ENCODE results near the gene GRK3. TPM values are rescaled to one million over a fixed set of nuclear protein-coding genes. Genes with fewer than 3 reads are reported as not detected.

Gene GRK3
- total and polyA plus RNA-seq, 10 of the 15 experiments (the other 5 are each of a cell fraction or from before 2014, with no cell fraction given): 3.1 to 35.1 (median 14.7) TPM

DNA sequence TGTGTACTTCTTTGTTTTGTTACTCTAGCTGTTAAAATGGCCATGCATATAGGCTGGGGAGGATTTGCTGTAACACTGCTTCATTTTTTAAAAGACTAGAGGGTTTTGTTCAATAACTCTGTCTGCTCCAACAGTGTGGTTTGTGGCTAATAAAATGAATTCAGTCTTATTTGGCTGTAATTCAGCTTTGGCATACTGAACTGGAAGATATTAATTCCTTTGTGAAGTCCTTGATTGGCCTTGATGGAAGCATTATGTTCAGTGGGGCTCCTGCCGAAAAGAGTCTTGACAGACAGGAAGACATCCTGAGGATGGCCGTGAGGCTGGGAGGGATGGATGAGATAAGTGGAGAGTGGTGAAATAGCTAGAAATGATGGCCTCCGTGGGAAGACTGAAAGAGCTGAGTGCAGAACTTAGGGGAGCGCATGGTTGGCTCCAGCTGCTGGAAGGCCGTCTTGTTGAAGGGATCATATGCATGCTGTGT lies 132.7 kb downstream of the GRK3 start:
- no peak for ATAC-seq
- no TSS peak for BruUV-seq (replicated peaks)

More for the DNA sequence above, 132.7 kb downstream of the GRK3 start:
- ChIA-PET SMC1A (ENCODE audit: uncharacterized antibody, unreplicated experiment) (interaction anchor here (1.5 to 2.4 kb wide), 3 partner anchors 8 to 153 kb away, joined by 3 to 5 read pairs (median 5); no protein-coding TSS in a partner anchor), RAD21 (ENCODE audit: unreplicated experiment) (interaction anchor here (0.7 to 6.3 kb wide), 3 partner anchors 38 to 153 kb away, joined by 3 to 57 read pairs (median 6); no protein-coding TSS in a partner anchor), POLR2A (no interaction called here), CTCF (interaction anchor here (1.1 to 2.5 kb wide), 4 partner anchors 12 to 153 kb away, joined by 3 to 13 read pairs (median 5); no protein-coding TSS in a partner anchor)
- Histone ChIP-seq H2AFZ (ENCODE audit: control insufficient read depth, low read depth, low read length) (no peak overlapping the region), H3K79me2 (ENCODE audit: control insufficient read depth, insufficient read depth, low read length) (no peaks in the 10 kb centered on the region), H3K27me3 (replicated peaks in 1 of 2; ENCODE audit: control insufficient read depth in 2 of 2, insufficient read depth in 2 of 2, low read length in 1 of 2) (no peaks in the 10 kb centered on the region), H3K4me2 (ENCODE audit: control insufficient read depth, insufficient read depth) (no peak overlapping the region), H4K20me1 (ENCODE audit: control insufficient read depth, insufficient read depth) (no peaks in the 10 kb centered on the region), H3K36me3 (ENCODE audit: control insufficient read depth in 2 of 2, insufficient read depth in 2 of 2, low read length in 1 of 2) (peaks cover 0 to 14% of the 10 kb centered on the region in 2 experiments; a peak in 3 of 4 replicates), H3K4me1 (ENCODE audit: control insufficient read depth, insufficient read depth, low read length) (peaks cover 2% of the 10 kb centered on the region; the same call in 1 of the 2 replicates), H3K4me3 (no peak overlapping the region), H3K9ac (ENCODE audit: control insufficient read depth, insufficient read depth, low read length) (no peak overlapping the region), H3K27ac (ENCODE audit: control insufficient read depth, insufficient read depth) (no peak overlapping the region), H3K9me3 (replicated peaks; ENCODE audit: control insufficient read depth, insufficient read depth, low read length) (no peaks in the 10 kb centered on the region)
- TF ChIP-seq, protein P1, sequence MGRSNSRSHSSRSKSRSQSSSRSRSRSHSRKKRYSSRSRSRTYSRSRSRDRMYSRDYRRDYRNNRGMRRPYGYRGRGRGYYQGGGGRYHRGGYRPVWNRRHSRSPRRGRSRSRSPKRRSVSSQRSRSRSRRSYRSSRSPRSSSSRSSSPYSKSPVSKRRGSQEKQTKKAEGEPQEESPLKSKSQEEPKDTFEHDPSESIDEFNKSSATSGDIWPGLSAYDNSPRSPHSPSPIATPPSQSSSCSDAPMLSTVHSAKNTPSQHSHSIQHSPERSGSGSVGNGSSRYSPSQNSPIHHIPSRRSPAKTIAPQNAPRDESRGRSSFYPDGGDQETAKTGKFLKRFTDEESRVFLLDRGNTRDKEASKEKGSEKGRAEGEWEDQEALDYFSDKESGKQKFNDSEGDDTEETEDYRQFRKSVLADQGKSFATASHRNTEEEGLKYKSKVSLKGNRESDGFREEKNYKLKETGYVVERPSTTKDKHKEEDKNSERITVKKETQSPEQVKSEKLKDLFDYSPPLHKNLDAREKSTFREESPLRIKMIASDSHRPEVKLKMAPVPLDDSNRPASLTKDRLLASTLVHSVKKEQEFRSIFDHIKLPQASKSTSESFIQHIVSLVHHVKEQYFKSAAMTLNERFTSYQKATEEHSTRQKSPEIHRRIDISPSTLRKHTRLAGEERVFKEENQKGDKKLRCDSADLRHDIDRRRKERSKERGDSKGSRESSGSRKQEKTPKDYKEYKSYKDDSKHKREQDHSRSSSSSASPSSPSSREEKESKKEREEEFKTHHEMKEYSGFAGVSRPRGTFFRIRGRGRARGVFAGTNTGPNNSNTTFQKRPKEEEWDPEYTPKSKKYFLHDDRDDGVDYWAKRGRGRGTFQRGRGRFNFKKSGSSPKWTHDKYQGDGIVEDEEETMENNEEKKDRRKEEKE (IDR thresholded peaks at IDR 0.05): no peak
- TF ChIP-seq MYC (IDR thresholded peaks at IDR 0.05; ENCODE audit: insufficient read depth, insufficient read length, insufficient replicate concordance, low read length, severe bottlenecking): no peak
- TF ChIP-seq, protein P2, sequence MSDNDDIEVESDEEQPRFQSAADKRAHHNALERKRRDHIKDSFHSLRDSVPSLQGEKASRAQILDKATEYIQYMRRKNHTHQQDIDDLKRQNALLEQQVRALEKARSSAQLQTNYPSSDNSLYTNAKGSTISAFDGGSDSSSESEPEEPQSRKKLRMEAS (IDR thresholded peaks at IDR 0.05; ENCODE audit: low read depth, low read length): no peak
- TF ChIP-seq, protein P3, sequence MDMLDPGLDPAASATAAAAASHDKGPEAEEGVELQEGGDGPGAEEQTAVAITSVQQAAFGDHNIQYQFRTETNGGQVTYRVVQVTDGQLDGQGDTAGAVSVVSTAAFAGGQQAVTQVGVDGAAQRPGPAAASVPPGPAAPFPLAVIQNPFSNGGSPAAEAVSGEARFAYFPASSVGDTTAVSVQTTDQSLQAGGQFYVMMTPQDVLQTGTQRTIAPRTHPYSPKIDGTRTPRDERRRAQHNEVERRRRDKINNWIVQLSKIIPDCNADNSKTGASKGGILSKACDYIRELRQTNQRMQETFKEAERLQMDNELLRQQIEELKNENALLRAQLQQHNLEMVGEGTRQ (IDR thresholded peaks at IDR 0.05; ENCODE audit: borderline replicate concordance, low read depth, low read length): no peak
- TF ChIP-seq, protein P4, sequence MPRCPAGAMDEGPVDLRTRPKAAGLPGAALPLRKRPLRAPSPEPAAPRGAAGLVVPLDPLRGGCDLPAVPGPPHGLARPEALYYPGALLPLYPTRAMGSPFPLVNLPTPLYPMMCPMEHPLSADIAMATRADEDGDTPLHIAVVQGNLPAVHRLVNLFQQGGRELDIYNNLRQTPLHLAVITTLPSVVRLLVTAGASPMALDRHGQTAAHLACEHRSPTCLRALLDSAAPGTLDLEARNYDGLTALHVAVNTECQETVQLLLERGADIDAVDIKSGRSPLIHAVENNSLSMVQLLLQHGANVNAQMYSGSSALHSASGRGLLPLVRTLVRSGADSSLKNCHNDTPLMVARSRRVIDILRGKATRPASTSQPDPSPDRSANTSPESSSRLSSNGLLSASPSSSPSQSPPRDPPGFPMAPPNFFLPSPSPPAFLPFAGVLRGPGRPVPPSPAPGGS (IDR thresholded peaks at IDR 0.05; ENCODE audit: borderline replicate concordance, insufficient read depth, low read depth, low read length, poor library complexity, severe bottlenecking): no peak
- TF ChIP-seq RUNX3 (IDR thresholded peaks at IDR 0.05; ENCODE audit: low read length): no peak
- no peak for TF ChIP-seq RB1 (IDR thresholded peaks at IDR 0.05; ENCODE audit: borderline replicate concordance)
- no peak for TF ChIP-seq BACH1 (IDR thresholded peaks at IDR 0.05; ENCODE audit: borderline replicate concordance)
- TF ChIP-seq NR2C1 (IDR thresholded peaks at IDR 0.05): no peak
- no peak for TF ChIP-seq ESRRA (IDR thresholded peaks at IDR 0.05; ENCODE audit: low read length)
- TF ChIP-seq ZNF622 (IDR thresholded peaks at IDR 0.05): no peak
- over 99% methylated on average over 5 of the region's 5 CpGs for WGBS (ENCODE audit: insufficient coverage, insufficient replicate concordance, low lambda C conversion rate, missing lambda C conversion rate)
- FAIRE-seq: no peak
- intact Hi-C loops (cut with micrococcal nuclease; ENCODE audit: unreplicated experiment) (no loop called here), in situ Hi-C loops (cut with MboI) (no loop called here)
- DNase-seq (ENCODE audit: low read depth, low spot score): no peak

Measured in GM12878 (cell line).